ENCODE data around the gene KCMF1.

Gene KCMF1

GRCh38 chr2:85057226-85057962 is 86.4 kb downstream of the KCMF1 start:
- H4K20me1 ChIP-seq (ENCODE audit: control insufficient read depth, insufficient read depth, low read depth, low read length), result no peaks in the 10 kb centered on the region
- H3F3A ChIP-seq (ENCODE audit: control insufficient read depth, insufficient read depth), result peaks cover 4% of the 10 kb centered on the region
- H3K36me3 ChIP-seq (ENCODE audit: control insufficient read depth, low read length), result peaks cover 20% of the 10 kb centered on the region
- H3K9me3 ChIP-seq (ENCODE audit: control insufficient read depth, insufficient read depth, low read length), result no peaks in the 10 kb centered on the region
- H3K4me2 ChIP-seq (ENCODE audit: low read length), result no peak overlapping the region
- peaks cover 5% of the 10 kb centered on the region for H3K27me3 ChIP-seq (ENCODE audit: control insufficient read depth, low read length)
- no peak overlapping the region for H3K4me3 ChIP-seq (ENCODE audit: low read length)
- no peak overlapping the region for H3K27ac ChIP-seq (ENCODE audit: low read depth, low read length)
- no peak for TF ChIP-seq EZH2phosphoT487 (IDR thresholded peaks at IDR 0.05; ENCODE audit: borderline replicate concordance, low read length)
- TF ChIP-seq CTCF (IDR thresholded peaks at IDR 0.05; ENCODE audit: low read depth, low read length, poor library complexity, severe bottlenecking), result no peak
- no peaks in the 10 kb centered on the region for H3K9me2 ChIP-seq (replicated peaks; ENCODE audit: control insufficient read depth, low read length)
- no peaks in the 10 kb centered on the region for H3K79me2 ChIP-seq (ENCODE audit: control insufficient read depth, low read length)
- H3K4me1 ChIP-seq (ENCODE audit: control insufficient read depth, low read length), result no peaks in the 10 kb centered on the region

DNA sequence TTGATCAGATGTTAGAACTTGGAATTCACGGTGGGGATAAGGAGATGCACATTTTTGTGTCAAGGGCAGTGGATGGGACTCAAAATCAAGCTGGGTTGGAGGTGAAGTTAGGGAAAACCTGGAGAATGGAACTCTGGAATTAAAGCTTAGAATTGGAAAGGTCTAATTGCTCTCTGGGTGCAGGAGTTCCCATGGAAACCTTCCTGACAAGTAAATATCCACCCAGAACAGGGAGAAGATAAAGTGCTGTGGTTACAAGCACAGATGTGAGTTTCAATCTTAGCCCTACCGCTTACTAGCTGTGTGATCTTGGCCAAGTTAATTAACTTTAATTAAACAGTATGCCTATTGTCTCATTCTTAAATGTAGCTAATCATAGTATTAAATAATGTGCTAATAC is 90.9 kb downstream of the KCMF1 start:
- H3K36me3 ChIP-seq (ENCODE audit: control insufficient read depth, low read length), result no peaks in the 10 kb centered on the region
- H3K4me2 ChIP-seq (ENCODE audit: low read length), result no peak overlapping the region
- no peak overlapping the region for H3K4me3 ChIP-seq (ENCODE audit: low read length)
- H3K79me2 ChIP-seq (ENCODE audit: control insufficient read depth, low read length), result no peaks in the 10 kb centered on the region
- H3K27ac ChIP-seq (ENCODE audit: low read depth, low read length), result no peak overlapping the region
- no peaks in the 10 kb centered on the region for H3K9me2 ChIP-seq (replicated peaks; ENCODE audit: control insufficient read depth, low read length)
- H3K27me3 ChIP-seq (ENCODE audit: control insufficient read depth, low read length), result peaks cover 12% of the 10 kb centered on the region
- peaks cover 4% of the 10 kb centered on the region for H3F3A ChIP-seq (ENCODE audit: control insufficient read depth, insufficient read depth)
- TF ChIP-seq CTCF (IDR thresholded peaks at IDR 0.05; ENCODE audit: low read depth, low read length, poor library complexity, severe bottlenecking), result no peak
- TF ChIP-seq EZH2phosphoT487 (IDR thresholded peaks at IDR 0.05; ENCODE audit: borderline replicate concordance, low read length), result no peak
- no peaks in the 10 kb centered on the region for H4K20me1 ChIP-seq (ENCODE audit: control insufficient read depth, insufficient read depth, low read depth, low read length)
- no peaks in the 10 kb centered on the region for H3K4me1 ChIP-seq (ENCODE audit: control insufficient read depth, low read length)
- no peaks in the 10 kb centered on the region for H3K9me3 ChIP-seq (ENCODE audit: control insufficient read depth, insufficient read depth, low read length)

DNA sequence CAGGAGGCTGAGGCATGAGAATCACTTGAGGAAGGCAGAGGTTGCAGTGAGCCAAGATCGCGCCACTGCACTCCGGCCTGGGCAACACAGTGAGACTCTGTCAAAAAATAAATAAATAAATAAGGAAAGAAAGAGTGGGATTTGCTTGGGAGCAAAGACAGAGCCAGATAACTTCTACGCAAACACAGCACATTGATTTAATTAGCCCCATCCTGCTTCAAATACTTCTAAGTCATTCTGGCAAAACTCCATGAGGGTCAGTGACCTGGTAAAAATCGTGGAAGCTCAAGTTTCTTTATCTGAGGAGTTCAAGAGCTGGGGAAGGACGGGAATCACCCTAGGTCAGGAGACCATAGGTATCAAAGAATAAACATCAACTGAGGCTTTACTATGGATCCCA is 91.6 kb downstream of the KCMF1 start:
- H3K27ac ChIP-seq (ENCODE audit: low read depth, low read length), result no peak overlapping the region
- H3K4me2 ChIP-seq (ENCODE audit: low read length), result no peak overlapping the region
- H4K20me1 ChIP-seq (ENCODE audit: control insufficient read depth, insufficient read depth, low read depth, low read length), result no peaks in the 10 kb centered on the region
- no peaks in the 10 kb centered on the region for H3K9me3 ChIP-seq (ENCODE audit: control insufficient read depth, insufficient read depth, low read length)
- H3F3A ChIP-seq (ENCODE audit: control insufficient read depth, insufficient read depth), result peaks cover 2% of the 10 kb centered on the region
- H3K4me1 ChIP-seq (ENCODE audit: control insufficient read depth, low read length), result no peaks in the 10 kb centered on the region
- H3K79me2 ChIP-seq (ENCODE audit: control insufficient read depth, low read length), result no peaks in the 10 kb centered on the region
- TF ChIP-seq EZH2phosphoT487 (IDR thresholded peaks at IDR 0.05; ENCODE audit: borderline replicate concordance, low read length), result no peak
- no peak for TF ChIP-seq CTCF (IDR thresholded peaks at IDR 0.05; ENCODE audit: low read depth, low read length, poor library complexity, severe bottlenecking)
- H3K9me2 ChIP-seq (replicated peaks; ENCODE audit: control insufficient read depth, low read length), result no peaks in the 10 kb centered on the region
- H3K4me3 ChIP-seq (ENCODE audit: low read length), result no peak overlapping the region
- H3K27me3 ChIP-seq (ENCODE audit: control insufficient read depth, low read length), result peaks cover 12% of the 10 kb centered on the region
- H3K36me3 ChIP-seq (ENCODE audit: control insufficient read depth, low read length), result no peaks in the 10 kb centered on the region
